Activated CD4-positive, CD25-positive, alpha-beta regulatory T cell treated with anti-CD3 and anti-CD28 coated beads, Interleukin-2, amount 50 U/mL, for 24 hours (primary cell): Measurements from ENCODE around the gene TPO.
A peak's percentile ranks its signal among the peaks of the same experiment; 100 is the strongest.
"Not testable (repeated sequence)": the region's sequence is repeated elsewhere in the genome, so short reads cannot be mapped to it uniquely, and the experiment has no call there.

Source experiments
- ATAC-seq, 2 donors: fragments of 150-1000 bp; cut with Tn5 transposase; one replicate each; pipeline ENCODE4 v1.10.0; 2021; ENCODE audit warnings: mild to moderate bottlenecking in 1 of 2, moderate library complexity in 1 of 2

The TPO gene

DNA sequence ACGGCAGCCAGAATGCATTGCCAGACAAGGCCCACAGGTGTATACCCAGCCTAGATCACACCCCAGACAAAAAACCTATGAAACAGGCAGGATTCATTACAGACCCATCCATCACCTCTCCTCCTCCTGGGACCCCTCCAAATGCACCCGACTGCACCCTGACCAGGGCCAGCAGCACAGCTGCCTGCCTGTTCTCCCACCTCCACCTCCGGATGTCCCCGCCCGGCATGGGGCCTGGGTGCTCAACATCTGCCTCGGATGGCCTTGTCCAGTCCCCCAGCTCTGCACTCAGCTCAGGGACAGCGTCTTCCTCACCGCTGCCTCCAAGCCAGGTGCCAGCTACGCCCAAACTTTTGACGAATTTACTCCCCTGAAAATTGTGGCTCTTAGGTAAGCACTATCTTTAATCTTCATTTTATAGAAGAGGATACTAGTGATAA is 91.1 kb downstream of the TPO start:
- ATAC-seq: no peak

DNA sequence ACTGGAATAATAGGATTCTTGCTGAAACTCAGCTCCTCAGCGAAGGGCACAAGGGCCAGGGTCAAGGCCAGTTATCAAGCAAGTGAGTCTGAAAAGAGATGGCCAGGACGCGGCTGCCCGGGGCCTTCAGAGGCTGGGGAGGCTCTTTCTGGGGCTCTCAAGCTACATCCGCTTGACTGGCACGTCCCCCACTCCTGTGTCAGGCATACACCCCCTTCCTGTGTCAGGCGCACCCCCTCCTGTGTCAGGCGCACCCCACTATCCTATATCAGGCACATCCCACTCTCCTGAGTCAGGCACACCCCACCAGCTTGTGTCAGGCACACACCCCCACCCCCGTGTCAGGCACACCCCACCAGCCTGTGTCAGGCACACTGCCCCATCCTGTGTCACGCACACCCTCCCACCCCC is 91.8 kb downstream of the TPO start:
- ATAC-seq: no peak

DNA sequence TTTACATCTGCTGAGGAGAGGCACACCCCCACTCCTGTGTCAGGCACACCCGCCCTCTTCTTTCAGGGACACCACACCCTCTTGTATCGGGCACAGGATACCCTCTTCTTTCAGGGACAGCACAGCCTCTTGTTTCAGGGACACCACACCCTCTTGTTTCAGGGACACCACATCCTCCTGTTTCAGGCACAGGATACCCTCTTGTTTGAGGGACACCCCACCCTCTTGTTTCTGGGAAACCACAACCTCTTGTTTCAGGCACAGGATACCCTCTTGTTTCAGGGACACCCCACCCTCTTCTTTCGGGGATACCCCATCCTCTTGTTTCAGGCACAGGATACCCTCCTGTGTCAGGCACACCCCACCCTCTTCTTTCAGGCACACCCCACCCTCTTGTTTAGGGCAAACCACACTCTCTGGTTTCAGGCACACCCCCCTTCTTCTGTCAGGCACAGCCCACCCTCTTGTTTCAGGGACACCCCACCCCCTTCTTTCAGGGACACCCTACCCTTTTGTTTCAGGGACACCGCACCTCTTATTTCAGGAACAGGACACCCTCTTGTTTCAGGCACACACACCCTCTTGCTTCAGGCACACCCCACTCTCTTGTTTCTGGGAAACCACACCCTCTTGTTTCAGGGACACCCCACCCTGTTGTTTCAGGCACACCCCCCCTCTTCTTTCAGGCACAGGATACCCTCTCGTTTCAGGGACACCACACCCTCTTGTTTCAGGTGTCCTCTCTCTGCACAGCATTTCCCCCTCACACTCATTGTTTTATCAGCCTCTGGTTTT is 96.2 kb downstream of the TPO start:
- no peak for ATAC-seq

DNA sequence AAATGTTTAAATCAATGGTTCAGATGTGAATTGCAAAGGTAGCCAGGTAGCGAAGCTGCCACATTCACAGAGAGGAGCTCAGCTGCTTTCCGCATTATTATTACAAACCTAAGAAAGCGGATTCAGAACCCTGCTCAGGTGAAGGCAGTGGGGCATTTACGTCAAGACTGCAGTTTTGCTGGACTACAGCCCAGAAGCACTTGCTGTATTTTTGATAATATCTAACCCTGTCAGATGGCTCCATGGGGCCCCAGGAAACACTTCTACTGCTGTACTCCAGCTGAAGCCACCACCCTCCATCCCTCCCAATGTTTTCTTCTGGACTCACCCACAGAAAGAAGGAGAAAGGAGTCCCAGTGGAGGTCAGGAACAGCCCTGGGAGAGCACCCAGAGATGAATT is 96.9 kb downstream of the TPO start:
- no peak for ATAC-seq

DNA sequence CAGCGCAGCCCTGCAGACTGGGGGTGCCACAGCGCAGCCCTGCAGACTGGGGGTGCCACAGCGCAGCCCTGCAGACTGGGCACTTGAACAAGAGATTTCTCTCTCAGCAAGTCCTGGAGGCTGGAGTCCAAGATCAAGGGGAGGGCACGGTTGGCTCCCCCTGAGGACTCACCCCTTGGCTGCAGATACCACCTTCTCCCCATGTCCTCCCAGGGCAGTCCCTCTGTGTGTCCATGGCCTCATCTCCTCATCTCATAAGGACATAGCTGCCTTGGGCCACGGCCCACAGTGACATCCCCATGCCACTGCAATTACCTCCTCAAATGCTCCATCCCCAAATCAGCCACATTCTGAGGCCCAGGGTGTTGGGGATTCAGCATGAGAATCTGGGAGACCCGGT is 98.2 kb downstream of the TPO start:
- no peak for ATAC-seq

DNA sequence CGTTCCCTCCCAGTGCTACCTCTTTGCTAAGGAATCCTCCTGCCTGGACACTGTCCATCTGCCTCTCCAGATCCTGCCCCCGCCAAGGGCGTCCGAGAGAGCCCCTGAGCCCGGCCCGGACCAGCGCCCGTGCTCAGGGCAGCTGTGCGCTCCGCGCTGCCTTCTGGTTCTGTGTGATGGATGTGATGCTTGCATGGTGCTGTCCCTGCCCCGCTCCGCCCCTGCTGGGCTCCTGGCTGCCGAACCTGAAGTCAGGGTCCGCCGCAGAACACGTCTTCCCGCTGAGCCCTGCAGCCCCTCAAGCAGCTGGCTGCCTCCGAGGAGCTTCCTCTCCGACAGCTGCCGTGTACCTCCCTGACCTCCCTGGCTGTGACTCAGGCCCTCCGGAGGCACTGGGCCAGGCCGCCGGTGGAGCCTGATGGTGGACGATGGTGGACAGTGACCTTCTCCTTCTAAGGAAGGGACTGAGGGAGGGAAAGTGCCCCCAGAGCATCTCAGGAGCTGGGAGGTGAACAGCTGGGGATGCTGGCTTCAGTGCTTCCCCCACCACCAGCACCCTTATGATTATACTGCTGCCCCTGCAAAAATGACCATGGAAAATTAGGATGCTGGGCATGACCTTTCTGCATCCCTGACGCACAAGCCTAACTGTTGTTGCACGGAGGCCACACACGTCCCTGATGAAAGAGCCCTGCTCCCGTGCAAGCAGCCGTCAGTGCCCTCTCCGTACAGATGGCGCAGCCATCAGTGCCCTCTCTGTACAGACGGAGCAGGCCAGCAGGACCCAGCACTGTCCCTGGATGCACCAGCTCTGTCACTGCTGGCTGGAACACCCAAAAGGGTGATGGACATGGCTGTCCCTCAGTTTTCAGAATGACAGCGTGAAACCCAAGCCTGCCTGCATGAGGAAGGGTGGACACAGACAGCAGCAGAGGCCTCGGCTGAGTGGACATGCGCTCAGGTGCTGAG is 99.3 kb downstream of the TPO start:
- ATAC-seq: no peak

DNA sequence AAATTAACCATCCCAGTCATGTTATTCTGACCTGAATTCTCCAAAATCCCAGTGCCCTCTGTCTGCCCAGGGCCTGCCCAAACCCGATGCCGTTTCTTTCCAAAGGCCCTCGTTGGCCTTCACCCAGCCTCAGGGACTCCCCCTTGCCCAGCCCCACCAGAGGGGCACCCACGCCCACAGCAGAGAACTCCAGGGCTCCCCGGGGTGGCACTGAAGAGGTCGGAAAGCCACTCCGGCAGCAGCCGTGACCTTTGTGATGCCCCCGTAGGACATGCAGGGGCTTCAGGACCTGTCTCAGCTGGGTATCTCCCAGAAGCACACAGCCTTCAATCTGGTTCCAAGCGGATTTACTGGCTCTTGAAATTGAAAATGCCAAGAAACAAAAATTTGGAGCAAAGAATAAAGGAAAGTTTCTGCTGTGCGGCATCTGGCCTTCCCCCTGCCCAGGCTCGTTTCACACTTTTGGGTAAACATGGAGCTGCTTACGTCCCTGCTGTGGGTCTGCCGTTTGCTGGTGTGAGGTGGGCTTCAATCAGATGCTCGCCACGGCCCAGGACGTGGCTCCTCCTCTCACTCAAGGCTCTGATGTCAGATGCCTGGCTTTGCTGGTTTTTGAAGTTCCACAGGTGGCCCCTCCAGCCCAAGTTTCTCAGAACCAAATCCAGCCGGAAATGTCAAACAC is 101.3 kb downstream of the TPO start:
- no peak for ATAC-seq

DNA sequence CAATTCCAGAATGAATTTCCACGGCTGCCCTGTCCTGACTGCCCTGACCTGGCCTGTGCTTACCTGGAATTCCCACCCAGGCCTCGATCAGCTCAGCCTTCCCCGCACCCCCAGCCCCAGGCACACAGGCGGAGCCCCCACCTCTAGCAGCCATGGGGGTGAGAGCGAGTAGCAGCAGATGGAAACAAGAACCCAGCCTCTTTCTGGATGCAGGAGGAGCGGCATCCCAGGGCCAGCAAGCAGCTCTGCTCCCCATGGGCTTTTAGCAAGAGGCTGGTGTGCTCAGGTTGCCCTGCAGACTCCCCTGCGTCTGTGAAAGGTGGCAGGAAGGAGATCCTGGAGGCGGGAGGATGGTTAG is 101.8 kb downstream of the TPO start:
- ATAC-seq: no peak

DNA sequence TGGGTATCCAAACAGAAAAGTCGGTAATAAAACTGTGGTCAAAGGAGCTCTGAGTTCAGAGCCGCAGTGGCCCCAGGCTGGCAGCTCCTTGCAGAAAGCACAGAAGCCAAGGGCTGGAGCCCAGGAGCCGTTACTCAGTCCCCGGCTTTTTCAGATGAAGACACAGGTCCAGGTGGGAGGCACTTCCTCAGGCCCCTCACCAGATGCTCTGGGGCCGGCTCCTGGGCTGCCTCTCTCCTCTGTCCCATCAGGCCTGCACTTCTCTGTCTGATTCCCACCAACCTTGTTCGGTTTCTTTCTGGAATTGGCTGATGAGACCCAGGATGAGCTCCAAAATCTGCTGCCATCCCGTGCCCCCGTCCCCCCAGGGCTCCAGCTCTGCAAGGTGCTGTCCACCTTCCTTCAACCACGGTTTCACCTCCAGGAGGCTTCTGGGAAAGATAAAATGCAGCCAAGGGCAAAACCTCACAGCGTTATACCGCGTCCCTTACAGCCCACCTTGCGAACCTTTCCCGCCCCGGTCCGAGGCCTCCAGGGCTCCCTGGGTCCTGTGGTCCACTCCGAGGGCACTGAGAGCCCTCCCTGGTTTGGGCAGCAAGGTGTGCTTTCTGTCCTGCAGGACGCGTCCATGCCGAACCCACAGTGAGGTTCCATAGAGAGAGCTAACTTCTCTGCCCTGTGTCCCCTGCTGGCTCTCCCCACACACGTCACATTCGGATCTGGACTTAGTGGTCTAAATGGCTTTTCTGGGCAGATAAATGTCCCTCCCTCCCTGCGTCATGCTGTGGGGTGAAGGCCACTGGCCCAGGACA is 102.9 kb downstream of the TPO start:
- ATAC-seq: no peak

DNA sequence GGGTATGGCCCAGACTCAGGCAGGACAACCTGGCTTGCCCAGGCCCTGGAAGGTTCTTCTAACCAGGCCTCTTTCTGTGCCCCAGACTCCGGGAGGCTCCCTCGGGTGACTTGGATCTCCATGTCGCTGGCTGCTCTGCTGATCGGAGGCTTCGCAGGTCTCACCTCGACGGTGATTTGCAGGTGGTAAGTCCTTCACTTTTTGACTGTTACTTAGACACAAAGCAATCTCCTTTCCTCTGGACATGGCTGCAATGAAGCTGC is 103.5 kb downstream of the TPO start:
- no peak for ATAC-seq

DNA sequence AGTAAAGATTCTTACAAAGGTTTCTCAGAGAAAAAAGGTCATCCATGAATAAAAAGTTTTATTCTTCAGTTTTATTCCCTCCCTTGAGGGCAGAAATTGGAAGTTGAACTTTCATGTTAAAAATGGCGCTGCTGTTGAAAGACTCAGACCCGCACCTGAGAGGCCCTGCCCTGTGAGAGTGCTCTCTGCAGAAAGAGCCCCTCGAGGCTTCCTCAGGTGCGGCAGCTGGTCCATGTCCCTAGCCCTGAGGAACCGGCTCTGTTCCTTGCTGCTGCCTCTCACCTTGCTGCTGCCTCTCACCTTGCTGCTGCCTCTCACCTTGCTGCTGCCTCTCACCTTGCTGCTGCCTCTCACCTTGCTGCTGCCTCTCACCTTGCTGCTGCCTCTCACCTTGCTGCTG is 104.0 kb downstream of the TPO start:
- not testable (repeated sequence) for ATAC-seq

DNA sequence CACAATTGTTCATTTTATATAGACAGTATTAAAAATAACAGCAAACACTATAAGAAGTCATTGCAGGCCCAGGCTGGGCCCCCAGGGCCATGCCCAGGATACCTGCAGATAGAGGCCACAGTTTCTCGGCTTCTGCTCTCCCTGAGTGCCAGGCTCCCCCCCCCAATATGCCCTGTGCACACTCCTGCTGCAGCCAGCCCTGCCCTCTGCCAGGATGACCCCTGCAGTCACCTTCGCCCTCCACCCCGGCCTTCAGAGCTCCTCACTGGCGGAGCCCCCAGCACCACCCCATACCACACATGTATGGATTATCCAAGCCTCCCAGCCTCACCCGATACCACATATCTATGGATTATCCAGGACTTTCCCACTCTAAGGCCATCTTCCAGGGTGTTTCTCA is 104.5 kb downstream of the TPO start:
- ATAC-seq: no peak

DNA sequence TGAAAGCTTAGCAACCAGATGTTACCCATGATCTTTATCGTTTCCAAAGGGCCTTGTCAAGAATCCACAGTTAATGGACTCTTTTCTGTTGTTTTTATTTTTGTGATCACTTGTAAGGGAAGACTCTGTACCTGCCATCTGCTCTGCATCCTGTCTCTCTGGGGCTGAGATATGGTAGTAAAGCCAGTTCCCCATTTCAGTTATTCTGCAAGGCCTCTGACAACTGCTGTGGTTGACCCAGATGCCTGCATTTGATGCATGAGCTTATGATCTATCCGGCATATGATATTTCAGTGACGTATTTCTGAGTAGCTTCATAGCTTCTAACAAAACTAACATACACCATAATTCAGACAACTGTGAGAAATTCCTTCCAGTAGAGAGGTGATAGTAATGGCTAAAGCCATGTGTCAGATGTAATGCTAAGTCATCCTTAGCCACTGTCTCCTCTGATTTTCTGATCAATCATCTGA is 105.1 kb downstream of the TPO start:
- peak; percentile 13 to 33 for ATAC-seq

DNA sequence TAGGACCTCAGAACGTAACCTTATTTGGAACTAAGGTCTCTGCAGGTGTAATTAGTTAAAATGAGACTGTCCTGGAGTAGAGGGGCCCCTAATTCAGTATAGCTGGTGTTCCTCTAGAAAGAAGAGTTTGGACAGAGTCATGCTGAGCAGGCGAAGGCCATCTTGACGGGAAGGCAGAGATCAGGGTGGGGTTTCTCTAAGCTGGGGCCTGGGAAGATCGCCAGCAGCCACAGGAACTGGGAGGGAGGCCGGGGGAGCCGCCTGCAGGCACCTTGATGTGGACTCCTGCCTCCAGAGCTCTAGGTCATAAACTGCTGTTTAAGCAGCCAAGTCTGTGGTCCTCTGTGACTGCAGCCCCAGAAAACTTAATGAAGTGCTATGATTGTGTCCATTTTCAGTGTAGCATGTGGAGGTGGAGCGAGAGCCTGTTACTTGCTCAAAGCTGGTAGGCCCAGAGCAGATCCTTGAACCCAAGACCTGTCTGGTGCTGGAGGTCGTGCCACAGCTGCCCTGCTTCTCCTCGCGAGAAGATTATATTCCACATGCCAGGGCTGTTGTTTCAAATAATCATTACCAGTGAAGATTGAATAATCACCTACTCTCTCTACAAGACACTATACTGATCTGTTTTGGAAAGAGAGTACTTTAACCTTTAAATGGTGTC is 105.7 kb downstream of the TPO start:
- no peak for ATAC-seq

DNA sequence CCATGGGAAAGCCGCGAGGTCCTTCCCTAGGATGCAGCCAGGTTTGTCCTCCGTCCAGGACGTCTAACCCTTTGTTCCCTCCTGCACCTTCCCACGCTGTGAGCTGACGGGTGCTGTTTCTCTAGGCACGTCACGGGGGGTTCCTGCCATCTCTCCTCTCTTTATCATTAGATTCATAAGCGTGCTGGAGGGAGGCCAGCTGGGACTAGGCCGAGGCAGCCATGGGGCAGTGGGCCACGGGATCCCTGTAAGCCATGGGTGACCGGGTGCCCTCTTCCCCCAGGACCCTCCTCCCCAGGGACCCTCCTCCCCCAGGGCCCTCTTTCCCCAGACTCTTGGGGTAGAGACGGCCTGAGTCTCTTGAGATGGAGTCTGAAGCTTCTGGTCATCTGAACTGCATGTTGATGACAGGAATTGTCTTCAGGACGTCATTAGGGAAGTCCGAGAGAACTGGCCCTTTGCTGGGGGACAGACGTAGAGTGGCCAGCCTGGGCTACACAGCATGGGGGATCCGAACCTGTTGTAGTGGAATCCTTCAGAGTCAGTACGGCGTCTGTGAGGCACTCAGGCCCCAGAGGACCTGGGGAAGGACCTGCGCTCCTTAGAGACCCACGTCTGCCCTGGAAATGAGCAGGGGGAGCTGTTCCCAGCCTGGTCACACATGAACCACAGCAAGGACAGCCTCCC is 108.1 kb downstream of the TPO start:
- no peak for ATAC-seq

DNA sequence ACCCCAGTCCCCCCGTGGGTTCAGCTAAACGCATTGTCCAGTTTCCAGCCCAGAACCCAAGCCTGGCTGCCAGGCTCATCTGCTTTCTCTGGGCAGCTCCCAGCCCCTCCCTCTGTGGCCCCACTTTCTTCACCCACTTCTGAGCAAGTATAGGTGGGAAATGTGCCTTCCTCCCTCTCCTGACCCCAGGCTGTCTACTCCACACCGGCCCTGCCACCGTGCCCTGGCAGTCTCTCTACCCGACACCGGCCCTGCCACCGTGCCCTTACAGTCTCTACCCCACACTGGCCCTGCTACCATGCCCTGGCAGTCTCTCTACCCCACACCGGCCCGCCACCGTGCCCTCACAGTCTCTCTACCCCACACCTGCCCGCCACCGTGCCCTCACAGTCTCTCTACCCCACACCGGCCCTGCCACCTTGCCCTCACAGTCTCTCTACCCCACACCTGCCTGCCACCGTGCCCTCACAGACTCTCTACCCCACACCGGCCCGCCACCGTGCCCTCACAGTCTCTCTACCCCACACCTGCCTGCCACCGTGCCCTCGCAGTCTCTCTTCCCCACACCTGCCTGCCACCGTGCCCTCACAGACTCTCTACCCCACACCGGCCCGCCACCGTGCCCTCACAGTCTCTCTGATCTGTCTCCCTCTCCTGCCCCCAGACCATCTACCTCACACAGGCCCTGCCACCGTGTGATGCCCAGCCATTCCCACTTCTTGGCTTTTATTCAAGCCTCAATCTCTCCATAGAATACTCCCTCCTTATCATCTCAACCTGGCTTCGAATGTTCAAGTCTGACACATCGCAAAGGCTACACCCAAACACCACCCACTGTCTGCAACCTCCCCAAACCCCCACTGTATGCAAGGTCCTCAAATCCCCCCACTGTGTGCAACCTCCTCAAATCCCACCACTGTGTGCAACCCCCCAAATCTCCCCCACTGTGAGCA is 108.9 kb downstream of the TPO start:
- no peak for ATAC-seq

DNA sequence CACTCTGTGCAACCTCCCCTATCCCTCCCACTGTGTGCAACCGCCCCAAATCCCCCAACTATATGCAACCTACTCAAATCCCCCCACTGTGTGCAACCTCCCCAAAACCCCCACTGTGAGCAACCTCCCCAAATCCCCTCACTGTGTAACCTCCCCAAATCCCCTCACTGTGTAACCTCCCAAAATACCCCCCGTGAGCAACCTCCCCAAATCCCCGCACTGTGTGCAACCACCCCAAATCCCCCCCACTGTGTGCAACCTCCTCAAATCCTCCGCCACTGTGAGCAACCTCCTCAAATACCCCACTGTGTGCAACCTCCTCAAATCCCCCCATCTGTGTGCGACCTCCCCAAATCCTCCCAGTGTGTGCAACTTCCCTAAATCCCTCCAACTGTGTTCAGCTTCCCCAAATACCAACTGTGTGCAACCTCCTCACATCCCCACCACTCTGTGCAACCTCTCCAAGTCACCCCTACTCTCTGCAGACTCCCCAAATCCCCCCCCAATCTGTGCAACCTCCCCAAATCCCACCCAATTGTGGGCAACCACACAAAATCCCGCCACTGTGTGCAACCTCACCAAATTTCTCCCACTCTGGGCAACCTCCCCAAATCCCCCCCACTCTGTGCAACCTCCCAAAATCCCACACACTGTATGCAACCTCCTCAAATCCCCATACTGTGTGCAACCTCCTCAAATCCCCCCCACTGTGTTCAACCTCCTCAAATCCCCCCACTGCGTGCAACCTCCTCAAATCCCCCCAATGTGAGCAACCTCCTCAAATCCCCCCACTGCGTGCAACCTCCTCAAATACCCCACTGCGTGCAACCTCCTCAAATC is 114.1 kb downstream of the TPO start:
- no peak for ATAC-seq

DNA sequence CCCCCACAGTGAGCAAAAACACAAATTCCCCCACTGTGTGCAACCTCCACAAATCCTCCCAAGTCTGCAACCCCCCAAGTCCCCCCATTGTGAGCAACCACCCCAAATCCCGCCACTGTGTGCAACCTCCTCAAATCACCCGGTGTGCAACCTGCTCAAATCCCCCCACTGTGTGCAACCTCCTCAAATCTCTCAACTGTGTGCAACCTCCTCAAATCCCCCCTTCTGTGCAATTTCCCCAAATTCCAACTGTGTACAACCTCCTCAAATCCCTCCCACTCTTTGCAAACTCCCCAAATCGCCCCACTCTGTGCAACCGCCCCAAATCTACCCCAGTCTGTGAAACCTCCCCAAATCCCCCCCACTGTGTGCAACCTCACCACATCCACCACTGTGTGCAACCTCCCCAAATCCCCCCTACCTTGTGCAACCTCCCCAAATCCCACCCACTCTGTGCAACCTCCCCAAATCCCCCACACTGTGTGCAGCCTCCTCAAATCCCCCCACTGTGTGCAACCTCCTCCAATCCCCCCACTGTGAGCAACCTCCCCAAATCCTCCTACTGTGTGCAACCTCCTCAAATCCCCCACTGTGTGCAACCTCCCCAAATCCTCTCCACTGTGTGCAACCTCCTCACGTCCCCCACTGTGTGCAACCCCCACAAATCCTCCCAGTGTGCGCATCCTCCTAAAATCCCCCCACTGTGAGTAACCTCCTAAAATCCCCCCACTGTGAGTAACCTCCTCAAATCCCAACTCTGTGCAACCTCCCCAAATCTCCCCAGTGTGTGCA is 115.2 kb downstream of the TPO start:
- no peak for ATAC-seq
